Endodermal cell (in vitro differentiated cells): ENCODE measurements around the gene EFCAB3. TPM values are rescaled to one million over a fixed set of nuclear protein-coding genes. Genes with fewer than 3 reads are reported as not detected.

Source experiments
- DNase-seq: peaks from one replicate; pipeline ENCODE4 v3.0.0-alpha.2; 2017
- H3K27ac ChIP-seq: 2 replicates; pipeline ENCODE4 v1.5.1; 2013; ENCODE audit warnings: mild to moderate bottlenecking, low read depth, low read length, moderate library complexity
- H3K27me3 ChIP-seq: 2 replicates; pipeline ENCODE4 v1.6.1; 2013; ENCODE audit warnings: mild to moderate bottlenecking, low read length, moderate library complexity; ENCODE audit not compliant: insufficient read depth, control insufficient read depth, poor library complexity, severe bottlenecking
- H3K36me3 ChIP-seq: 2 replicates; pipeline ENCODE4 v1.7.0; 2013; ENCODE audit warnings: mild to moderate bottlenecking, low read length, moderate library complexity; ENCODE audit not compliant: control insufficient read depth, insufficient read depth
- H3K4me1 ChIP-seq: one replicate; pipeline ENCODE4 v1.7.0; 2013; ENCODE audit warnings: low read length; ENCODE audit not compliant: control insufficient read depth, insufficient read depth
- H3K4me3 ChIP-seq: 2 replicates; pipeline ENCODE4 v1.5.1; 2013; ENCODE audit warnings: mild to moderate bottlenecking, low read length, moderate library complexity
- H3K9ac ChIP-seq: 2 replicates; pipeline ENCODE4 v1.6.1; 2013; ENCODE audit warnings: mild to moderate bottlenecking, low read length, moderate library complexity; ENCODE audit not compliant: poor library complexity, severe bottlenecking; ENCODE audit errors: extremely low read depth
- H3K9me3 ChIP-seq: 2 replicates; pipeline ENCODE4 v1.6.1; 2013; ENCODE audit warnings: mild to moderate bottlenecking, low read length, moderate library complexity; ENCODE audit not compliant: control insufficient read depth
- H3K27ac Mint-ChIP-seq: 2 replicates; pipeline ENCODE4 v1.8.0; 2020; ENCODE audit warnings: mixed read lengths
- H3K27me3 Mint-ChIP-seq: 2 replicates; pipeline ENCODE4 v1.8.0; 2021; ENCODE audit warnings: mild to moderate bottlenecking, mixed read lengths; ENCODE audit not compliant: insufficient read depth
- H3K36me3 Mint-ChIP-seq: 2 replicates; pipeline ENCODE4 v1.8.0; 2020; ENCODE audit warnings: low read depth, mixed read lengths
- H3K4me1 Mint-ChIP-seq: 2 replicates; pipeline ENCODE4 v1.8.0; 2020; ENCODE audit warnings: mixed read lengths
- H3K4me3 Mint-ChIP-seq: 2 replicates; pipeline ENCODE4 v1.8.0; 2020; ENCODE audit warnings: mild to moderate bottlenecking, moderate library complexity, mixed read lengths
- H3K9me3 Mint-ChIP-seq: 2 replicates; pipeline ENCODE4 v1.8.0; 2020; ENCODE audit warnings: mild to moderate bottlenecking, mixed read lengths
- WGBS, 2 experiments: methylation state at CpG; one replicate each; pipeline versions ENCODE4 v1.1.5 to v1.1.7; 2013; ENCODE audit warnings: missing lambda C conversion rate in 2 of 2, mixed read lengths in 1 of 2; ENCODE audit not compliant: insufficient coverage in 1 of 2, insufficient read length in 1 of 2; 5-methylcytosine and 5-hydroxymethylcytosine counted together
- total RNA-seq, 2 donors: library from RNA; stranded (reverse); fragmentation: NEBNext Ultra II Directional in 1 of 2; extraction: Animal tissue kit (Norgen Biotek cat#: 25700) in 1 of 2; gene quantifications; 2 replicates in 1 of 2; 3 replicates in 1 of 2; pipeline ENCODE4 v1.2.1, GENCODE V29; 2021
- TF ChIP-seq, protein P1 (sequence below): fragments of 200-600 bp; sonication (generic); conservative IDR thresholded peaks from 2 replicates; pipeline ENCODE4 v1.5.0; 2021; ENCODE audit warnings: antibody characterized with exemption, mild to moderate bottlenecking

The EFCAB3 gene
- total RNA-seq, 2 donors from 2014 or later, result not detected

- TF ChIP-seq, protein P1, sequence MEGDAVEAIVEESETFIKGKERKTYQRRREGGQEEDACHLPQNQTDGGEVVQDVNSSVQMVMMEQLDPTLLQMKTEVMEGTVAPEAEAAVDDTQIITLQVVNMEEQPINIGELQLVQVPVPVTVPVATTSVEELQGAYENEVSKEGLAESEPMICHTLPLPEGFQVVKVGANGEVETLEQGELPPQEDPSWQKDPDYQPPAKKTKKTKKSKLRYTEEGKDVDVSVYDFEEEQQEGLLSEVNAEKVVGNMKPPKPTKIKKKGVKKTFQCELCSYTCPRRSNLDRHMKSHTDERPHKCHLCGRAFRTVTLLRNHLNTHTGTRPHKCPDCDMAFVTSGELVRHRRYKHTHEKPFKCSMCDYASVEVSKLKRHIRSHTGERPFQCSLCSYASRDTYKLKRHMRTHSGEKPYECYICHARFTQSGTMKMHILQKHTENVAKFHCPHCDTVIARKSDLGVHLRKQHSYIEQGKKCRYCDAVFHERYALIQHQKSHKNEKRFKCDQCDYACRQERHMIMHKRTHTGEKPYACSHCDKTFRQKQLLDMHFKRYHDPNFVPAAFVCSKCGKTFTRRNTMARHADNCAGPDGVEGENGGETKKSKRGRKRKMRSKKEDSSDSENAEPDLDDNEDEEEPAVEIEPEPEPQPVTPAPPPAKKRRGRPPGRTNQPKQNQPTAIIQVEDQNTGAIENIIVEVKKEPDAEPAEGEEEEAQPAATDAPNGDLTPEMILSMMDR, result no peak
- H3K9ac ChIP-seq, result no peak overlapping the region
- DNase-seq, result no peak
- no peak overlapping the region for H3K4me3 ChIP-seq
- H3K9me3 ChIP-seq, result no peaks in the 10 kb centered on the region
- no peaks in the 10 kb centered on the region for H3K36me3 Mint-ChIP-seq
- peaks cover 9% of the 10 kb centered on the region for H3K27me3 Mint-ChIP-seq
- WGBS, 2 experiments, result 100% methylated on average over 1 of the region's 1 CpG
- no peaks in the 10 kb centered on the region for H3K9me3 Mint-ChIP-seq
- no peak overlapping the region for H3K4me3 Mint-ChIP-seq
- no peaks in the 10 kb centered on the region for H3K4me1 Mint-ChIP-seq
- no peaks in the 10 kb centered on the region for H3K36me3 ChIP-seq
- H3K4me1 ChIP-seq, result no peaks in the 10 kb centered on the region
- H3K27ac Mint-ChIP-seq, result no peak overlapping the region
- no peaks in the 10 kb centered on the region for H3K27me3 ChIP-seq
- H3K27ac ChIP-seq, result no peak overlapping the region
Observed at GRCh38 chr17:62388856-62389255, 8.5 kb downstream of the EFCAB3 start.

DNA sequence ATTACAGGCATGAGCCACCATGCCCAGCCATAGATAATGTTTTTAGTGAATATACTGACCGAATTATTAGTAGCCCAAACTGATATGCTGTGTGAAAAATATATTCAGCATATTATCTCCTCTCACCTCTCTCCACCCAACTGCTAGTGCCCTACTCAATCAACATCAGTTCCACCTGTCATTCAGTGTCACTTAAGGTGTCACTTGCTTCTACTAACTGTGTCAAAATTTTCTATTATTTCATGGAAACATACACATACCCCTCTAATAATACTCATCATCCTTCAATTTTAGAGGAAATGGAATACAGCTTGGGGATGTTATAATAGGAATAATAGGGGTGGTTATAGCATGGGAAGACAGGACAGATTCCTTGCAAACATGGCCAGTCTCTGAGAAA is 12.6 kb downstream of the EFCAB3 start:
- H3K4me1 ChIP-seq, result peaks cover 4% of the 10 kb centered on the region
- no peak overlapping the region for H3K4me3 ChIP-seq
- no peaks in the 10 kb centered on the region for H3K9me3 ChIP-seq
- no peak for DNase-seq
- TF ChIP-seq, protein P1, result no peak
- no peak overlapping the region for H3K9ac ChIP-seq
- no peaks in the 10 kb centered on the region for H3K27me3 ChIP-seq
- H3K9me3 Mint-ChIP-seq, result no peaks in the 10 kb centered on the region
- no peak overlapping the region for H3K27ac ChIP-seq
- no peaks in the 10 kb centered on the region for H3K36me3 ChIP-seq
- no peak overlapping the region for H3K4me3 Mint-ChIP-seq
- peaks cover 4% of the 10 kb centered on the region for H3K4me1 Mint-ChIP-seq
- WGBS, 2 experiments, result 100% methylated on average over 1 of the region's 1 CpG; no CpG with 5 or more reads in 1 of the 2 experiments
- H3K27ac Mint-ChIP-seq, result no peak overlapping the region
- H3K27me3 Mint-ChIP-seq, result peaks cover 7% of the 10 kb centered on the region
- H3K36me3 Mint-ChIP-seq, result no peaks in the 10 kb centered on the region

DNA sequence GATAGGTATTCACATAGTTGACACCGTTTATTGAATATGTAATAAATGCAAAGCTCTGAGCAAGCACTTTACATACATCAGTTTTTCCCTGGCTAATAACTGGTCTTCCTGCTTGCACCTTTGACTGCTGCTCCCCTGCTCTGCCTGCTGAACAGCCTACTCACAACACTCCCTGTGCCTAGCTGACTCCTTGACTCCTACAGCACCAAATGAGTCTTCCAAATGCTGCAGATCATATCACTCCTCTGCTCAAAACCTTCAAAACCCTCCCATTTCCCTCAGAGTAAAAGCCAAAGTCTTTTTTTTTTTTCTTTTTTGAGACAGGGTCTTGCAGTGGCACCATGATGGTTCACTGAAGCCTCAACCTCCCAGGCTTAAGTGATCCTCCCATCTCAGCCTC is 18.5 kb downstream of the EFCAB3 start:
- Histone ChIP-seq H3K9ac (no peak overlapping the region), H3K4me3 (no peak overlapping the region), H3K27ac (no peak overlapping the region), H3K4me1 (peaks cover 4% of the 10 kb centered on the region), H3K27me3 (no peaks in the 10 kb centered on the region), H3K36me3 (no peaks in the 10 kb centered on the region), H3K9me3 (no peaks in the 10 kb centered on the region)
- peaks cover 2% of the 10 kb centered on the region for H3K9me3 Mint-ChIP-seq
- no peak overlapping the region for H3K4me3 Mint-ChIP-seq
- TF ChIP-seq, protein P1, result no peak
- H3K36me3 Mint-ChIP-seq, result no peaks in the 10 kb centered on the region
- DNase-seq, result no peak
- no peak overlapping the region for H3K27ac Mint-ChIP-seq
- H3K4me1 Mint-ChIP-seq, result peaks cover 4% of the 10 kb centered on the region
- WGBS, 2 experiments, result 92 to 100% methylated on average over 1 of the region's 1 CpG
- peaks cover 12% of the 10 kb centered on the region for H3K27me3 Mint-ChIP-seq
